ENCODE data around the gene KLK10.
A peak's percentile ranks its signal among the peaks of the same experiment; 100 is the strongest.

Gene KLK10

GRCh38 chr19:51025809-51026553 lies 6.5 kb upstream of the KLK10 start:
- DNase-seq (ENCODE audit: low spot score): no peak

DNA sequence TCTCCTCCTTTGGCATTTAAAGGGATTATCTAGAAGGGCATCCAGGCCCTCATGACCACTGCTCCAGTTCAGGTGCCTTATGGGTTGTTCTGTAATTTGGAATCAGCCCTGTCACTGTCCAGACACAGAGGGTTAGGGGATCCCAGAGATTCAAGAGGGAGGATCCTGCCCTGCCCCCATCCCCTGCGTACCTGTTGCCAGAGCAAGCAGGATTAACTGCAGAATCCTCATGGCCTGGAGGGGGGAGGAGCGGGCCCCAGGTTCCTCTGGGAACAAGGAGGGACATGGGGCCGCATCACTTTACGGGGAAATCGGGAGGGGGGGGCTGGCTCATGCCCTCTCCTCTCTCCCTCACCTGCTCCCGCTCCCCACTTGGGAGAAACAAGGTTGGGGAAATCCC lies 5.9 kb upstream of the KLK10 start:
- no peak for DNase-seq (ENCODE audit: low spot score)

DNA sequence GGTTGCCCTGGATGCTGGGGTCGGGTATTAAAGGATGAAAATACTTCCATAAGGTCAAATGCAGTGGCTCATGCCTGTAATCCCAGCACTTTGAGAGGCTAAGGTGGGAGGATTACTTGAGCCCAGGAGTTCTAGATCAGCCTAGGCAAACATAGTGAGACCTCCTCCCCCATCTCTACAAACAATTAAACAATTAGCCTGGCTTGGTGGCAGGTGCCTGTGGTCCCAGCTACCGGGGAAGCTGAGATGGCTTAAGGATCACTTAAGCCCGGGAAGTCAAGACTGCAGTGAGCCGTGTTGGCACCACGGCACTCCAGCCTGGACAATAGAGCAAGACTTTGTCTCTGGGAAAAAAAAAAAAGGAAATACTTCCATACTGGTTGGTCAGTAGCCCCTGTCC lies 5.4 kb upstream of the KLK10 start:
- no peak for DNase-seq (ENCODE audit: low spot score)

GRCh38 chr19:51023946-51024345 lies 4.4 kb upstream of the KLK10 start:
- DNase-seq (ENCODE audit: low spot score): no peak

DNA sequence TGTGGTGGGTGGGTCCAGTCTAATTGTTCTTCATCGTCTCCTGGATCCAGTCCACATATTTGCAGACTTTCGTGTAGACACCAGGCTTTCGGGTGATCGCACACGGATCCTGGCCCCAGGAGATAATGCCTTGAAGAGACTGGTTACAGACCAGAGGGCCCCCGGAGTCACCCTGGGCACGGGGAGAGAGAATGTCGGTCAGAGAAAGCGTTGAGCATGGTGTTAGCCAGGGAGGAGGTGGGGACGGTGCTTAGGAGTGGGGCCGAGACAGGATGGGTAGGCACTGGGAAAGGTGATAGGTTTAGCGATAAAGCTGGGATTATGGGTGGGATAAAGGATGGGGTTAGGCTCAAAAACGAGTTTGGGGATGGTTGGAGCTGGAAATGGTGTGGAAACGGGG lies 3.0 kb upstream of the KLK10 start:
- DNase-seq (ENCODE audit: low spot score): no peak

- DNase-seq (ENCODE audit: low spot score): peak; percentile 66
These were observed 1.6 kb upstream of the KLK10 start for GRCh38 chr19:51020988-51021651.

DNA sequence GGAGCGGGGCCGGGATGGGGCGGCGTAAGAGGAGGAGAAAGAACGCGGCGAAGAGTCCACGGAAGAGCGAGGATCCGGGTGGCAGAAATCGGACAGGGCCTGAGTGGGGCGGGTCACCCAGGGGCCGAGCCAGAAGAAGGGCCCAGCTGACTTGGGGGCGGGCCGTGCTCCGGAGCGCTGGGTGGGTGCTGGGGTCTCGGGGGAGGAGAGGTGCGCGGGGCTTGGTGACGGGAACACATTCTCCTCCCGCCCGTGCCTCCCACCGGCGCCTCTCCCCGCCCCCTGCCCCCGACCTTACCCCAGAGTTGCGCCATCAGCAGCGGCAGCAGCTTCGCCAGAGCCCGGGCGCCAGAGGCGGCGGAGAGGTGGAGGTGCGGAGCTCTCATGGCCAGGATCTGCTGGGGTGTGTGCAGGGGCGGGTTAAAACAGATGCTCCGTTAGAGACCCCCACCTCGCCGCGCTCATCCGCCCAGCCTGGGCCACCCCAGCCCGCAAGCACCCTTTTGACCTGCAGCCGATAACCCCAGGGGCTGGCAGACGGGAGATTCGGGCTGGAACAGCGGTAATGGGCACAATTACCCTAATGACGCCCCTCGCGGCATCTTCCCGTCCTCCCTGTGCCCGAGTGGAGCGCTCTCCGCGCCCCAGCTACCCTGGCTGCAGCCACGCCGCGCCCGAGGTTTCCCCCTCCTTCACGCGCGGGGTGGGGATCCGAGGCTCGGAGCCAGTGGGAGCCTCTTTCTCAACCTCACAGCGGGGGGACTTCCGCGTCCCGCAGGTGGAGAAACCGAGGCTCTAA lies 565 bp downstream of the KLK10 start:
- DNase-seq (ENCODE audit: low spot score): no peak

GRCh38 chr19:51016798-51017683 lies 2.5 kb downstream of the KLK10 start:
- DNase-seq (ENCODE audit: low spot score): peak; percentile 22

- DNase-seq (ENCODE audit: low spot score): no peak
These were observed 3.7 kb downstream of the KLK10 start for GRCh38 chr19:51015691-51016267.

GRCh38 chr19:51014242-51014641 lies 5.3 kb downstream of the KLK10 start:
- DNase-seq (ENCODE audit: low spot score): no peak

DNA sequence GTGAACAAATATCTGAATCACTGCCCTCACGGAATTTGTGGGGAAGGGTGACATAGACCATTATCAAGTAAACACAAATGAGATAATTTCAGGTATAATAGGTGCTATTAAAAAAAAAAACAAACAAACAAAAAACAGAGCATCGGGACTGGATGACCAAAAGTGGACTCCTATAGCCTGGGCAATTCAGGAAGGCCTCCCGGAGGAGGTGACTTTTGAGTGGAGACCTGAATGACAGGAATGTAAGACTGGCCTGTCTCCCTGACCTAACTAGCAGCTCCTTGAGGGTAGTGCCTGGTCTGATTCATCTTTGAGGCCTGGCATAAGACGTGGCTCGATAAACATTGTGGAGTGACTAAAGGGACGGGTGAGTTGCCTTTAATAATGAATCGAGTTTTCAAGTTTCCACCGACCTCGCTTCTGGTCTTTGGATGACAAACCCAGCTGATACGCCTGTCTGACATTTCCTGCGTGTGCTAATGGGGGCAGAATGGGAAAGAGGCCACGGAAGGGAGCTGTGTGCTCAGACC lies 6.8 kb downstream of the KLK10 start:
- DNase-seq (ENCODE audit: low spot score): peak; percentile 52

- no peak for DNase-seq (ENCODE audit: low spot score)
These were observed 9.3 kb downstream of the KLK10 start for GRCh38 chr19:51010066-51010795.

DNA sequence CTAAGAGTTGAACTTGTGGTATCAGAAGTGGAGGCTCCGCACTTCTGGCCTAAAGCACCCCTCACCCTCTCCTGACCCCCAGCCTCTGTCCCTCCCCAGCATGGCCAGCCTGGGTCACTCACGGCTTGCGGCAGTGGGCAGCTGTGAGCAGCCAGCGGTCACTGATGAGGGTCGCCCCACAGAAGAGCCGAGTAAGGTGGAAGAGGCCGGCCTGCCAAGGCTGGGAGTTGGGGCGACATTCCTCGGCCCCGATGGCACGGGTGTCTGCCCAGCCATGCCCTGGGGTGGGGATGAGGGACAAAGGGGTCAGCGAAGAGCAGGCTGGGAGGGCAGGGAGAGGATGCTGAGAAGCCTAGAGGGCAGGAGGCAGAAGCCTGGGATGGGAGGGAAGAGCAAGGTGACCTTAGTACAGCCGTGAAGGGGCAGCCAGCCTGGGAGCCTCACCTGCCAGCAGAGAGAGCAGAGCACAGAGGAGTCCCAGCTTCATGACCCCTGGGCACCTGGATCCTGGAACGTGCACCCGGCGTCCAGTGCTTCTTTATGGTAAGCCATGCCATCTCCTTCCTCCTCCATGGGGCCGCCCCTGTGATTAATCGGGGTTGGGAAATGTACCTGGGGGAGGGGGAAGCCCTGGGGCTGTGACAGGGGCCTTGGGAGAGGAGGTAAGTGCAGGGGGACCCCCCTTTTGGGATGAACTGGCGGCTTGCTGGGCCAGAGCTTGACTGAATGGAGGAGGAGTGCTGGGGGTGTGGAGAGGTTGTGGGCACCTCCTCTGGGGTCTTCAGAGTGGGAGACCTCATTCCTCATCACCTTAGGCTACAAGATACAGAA lies 10.2 kb downstream of the KLK10 start:
- no peak for DNase-seq (ENCODE audit: low spot score)

DNA sequence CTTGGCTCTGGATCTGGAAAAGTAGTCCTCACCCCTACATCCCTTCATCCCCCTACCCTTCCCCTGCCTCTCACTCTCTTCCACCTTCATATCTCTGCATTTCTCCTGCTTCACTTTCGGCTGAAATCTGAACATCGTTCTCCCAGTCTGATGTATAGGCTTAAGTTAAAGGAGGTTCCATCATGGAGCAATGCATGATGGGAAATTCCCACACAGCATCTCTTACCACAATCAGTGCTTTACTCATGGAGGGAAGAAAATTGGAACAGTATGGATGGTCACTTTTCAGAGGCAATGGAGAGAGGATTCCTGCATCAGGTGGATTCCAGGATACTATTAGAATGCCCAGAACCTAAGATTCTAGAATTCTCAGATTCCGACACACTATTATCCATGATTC lies 12.0 kb downstream of the KLK10 start:
- DNase-seq (ENCODE audit: low spot score): no peak

GRCh38 chr19:51006406-51006805 lies 13.1 kb downstream of the KLK10 start:
- DNase-seq (ENCODE audit: low spot score): no peak

DNA sequence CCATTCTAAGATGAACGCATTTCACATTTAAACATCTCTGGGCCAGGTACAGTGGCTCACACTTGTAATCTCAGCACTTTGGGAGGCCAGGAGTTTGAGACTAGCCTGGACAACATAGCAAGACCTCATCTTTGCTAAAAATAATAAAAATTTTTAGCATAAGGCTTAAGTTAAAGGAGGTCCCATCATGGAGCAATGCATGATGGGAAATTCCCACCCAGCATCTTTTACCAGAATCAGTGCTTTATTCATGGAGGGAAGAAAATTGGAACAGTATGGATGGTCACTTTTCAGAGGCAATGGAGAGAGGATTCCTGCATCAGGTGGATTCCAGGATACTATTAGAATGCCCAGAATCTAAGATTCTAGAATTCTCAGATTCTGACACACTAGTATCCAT lies 14.3 kb downstream of the KLK10 start:
- no peak for DNase-seq (ENCODE audit: low spot score)

DNA sequence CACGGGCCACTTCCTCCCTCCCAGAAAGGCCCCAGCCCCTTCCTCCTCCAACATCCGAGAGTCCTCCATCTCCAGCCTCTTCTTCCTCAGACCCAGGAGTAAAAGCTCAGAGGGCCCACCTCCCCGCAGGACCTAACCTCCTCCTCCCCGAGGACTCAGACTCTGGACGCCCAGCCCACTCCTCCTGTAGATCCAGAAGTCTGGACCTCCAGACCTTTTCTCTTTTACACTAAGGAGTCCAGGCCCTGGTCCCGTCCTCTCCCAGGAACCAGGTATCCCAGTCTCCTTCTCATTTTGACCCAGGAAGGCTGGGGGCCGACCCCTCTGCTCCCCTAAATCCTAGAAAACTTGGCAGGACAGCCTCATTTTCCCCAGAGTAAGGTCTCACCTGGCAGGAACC lies 16.2 kb downstream of the KLK10 start:
- no peak for DNase-seq (ENCODE audit: low spot score)

DNA sequence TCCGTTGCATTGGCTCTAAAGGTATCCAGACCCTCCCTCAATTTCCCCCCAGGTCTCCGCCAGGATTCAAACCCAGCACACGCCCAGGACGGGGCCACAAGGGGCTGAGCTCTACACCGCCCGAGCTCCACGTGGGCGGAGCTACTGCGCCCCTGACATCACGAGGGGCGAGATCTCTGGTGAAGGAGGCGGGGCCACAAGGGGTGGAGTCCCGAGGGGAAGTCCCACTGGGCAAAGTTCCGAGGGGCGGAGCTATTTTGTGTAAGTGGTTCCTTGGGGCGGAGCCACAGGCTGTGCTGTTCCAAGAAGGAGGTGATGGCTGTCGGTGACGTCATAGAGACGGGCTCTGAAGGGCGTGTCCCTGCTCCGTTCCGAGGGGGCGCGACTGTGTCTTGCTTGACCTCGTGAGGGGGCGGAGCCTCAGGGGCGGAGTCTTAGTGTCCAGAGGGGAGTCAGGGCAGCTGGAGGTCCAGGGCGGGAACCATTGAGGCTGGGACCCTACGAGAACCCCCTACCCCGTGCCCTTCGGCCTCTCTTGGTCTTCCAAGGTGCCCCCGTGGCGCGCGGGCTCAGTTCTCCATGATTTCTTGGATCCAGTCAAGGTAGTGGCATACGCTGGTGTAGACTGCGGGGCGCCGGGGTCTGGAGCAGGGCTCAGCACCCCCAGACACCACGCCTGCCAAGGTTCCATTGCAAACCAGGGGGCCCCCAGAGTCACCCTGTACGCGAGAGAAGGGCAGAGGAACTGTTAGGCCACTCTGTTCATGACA lies 16.8 kb downstream of the KLK10 start:
- peak; percentile 80 for DNase-seq (ENCODE audit: low spot score)

GRCh38 chr19:51002089-51002532 lies 17.4 kb downstream of the KLK10 start:
- no peak for DNase-seq (ENCODE audit: low spot score)

Measured in RKO (cell line).